ENCODE results near the gene LKAAEAR1.
A peak's percentile ranks its signal among the peaks of the same experiment; 100 is the strongest.
"Not testable (repeated sequence)": the region's sequence is repeated elsewhere in the genome, so short reads cannot be mapped to it uniquely, and the experiment has no call there.

Gene LKAAEAR1

DNA sequence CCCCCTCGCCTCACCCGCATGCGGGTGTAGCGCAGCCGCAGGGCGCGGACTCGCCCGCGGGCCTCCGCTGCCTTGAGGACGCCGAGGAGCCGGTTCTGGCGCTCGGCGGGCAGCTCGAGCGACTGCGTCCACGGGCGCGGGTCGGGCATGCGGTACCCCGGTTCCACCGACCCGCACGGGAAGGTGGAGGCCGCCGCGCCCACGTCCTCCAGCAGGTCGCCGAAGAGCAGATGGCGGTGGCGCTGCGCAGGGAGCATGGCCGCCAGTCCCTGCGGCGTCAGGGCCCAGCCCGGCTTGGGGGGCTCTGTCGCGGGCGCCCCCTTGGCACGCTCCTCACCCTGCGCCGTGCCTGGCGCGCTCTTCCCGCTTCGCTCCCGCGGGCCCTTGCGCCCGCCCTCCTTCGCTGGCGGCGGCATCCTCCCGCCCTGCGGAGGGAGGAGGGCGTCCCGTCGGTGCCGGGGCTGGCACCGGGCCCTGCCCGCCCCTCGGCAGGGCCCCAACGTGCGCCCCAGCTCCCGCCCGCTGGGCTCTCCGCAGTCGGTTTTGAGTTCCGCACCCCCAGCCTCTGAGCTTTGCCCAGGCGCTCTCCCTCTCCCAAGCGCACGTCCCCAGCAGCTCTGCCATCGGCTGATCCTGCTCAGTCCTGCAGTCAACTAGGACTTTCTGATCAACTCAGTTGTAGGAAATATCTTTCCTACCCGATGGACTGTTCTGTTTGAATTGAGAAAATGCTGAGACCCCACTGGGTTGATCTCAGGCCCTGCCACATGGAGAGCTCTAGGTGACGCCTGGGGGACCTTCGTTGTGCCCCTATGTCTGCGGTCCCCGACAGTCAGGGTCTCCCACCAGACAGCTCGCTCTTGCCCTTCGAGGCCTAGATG lies at the start of gene LKAAEAR1:
TSS of gene LKAAEAR1 (minus strand) at position 595 of the 881 bp plus-strand sequence. CDS start at position 416, 179 bp downstream.
- DNase-seq (ENCODE audit: extremely low spot score), result no peak
- ChIA-PET CTCF (interaction anchor here (0.7 to 2.2 kb wide), 15 partner anchors 9 to 587 kb away, joined by 3 to 13 read pairs (median 6); partner anchors contain the start of gene PRPF6), POLR2A (no interaction called here)
- TF ChIP-seq, protein P1, sequence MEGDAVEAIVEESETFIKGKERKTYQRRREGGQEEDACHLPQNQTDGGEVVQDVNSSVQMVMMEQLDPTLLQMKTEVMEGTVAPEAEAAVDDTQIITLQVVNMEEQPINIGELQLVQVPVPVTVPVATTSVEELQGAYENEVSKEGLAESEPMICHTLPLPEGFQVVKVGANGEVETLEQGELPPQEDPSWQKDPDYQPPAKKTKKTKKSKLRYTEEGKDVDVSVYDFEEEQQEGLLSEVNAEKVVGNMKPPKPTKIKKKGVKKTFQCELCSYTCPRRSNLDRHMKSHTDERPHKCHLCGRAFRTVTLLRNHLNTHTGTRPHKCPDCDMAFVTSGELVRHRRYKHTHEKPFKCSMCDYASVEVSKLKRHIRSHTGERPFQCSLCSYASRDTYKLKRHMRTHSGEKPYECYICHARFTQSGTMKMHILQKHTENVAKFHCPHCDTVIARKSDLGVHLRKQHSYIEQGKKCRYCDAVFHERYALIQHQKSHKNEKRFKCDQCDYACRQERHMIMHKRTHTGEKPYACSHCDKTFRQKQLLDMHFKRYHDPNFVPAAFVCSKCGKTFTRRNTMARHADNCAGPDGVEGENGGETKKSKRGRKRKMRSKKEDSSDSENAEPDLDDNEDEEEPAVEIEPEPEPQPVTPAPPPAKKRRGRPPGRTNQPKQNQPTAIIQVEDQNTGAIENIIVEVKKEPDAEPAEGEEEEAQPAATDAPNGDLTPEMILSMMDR (IDR thresholded peaks at IDR 0.05; ENCODE audit: control extremely low read depth, extremely low read depth, low read depth, missing control alignments), result no peak

GRCh38 chr20:64131406-64131805 lies 47.2 kb upstream of the LKAAEAR1 start:
- no peak for DNase-seq (ENCODE audit: extremely low spot score)
- POLR2A ChIA-PET, result no interaction called here
- TF ChIP-seq, protein P1 (IDR thresholded peaks at IDR 0.05; ENCODE audit: control extremely low read depth, extremely low read depth, low read depth, missing control alignments), result peak; percentile 19
- CTCF ChIA-PET, result no interaction called here

DNA sequence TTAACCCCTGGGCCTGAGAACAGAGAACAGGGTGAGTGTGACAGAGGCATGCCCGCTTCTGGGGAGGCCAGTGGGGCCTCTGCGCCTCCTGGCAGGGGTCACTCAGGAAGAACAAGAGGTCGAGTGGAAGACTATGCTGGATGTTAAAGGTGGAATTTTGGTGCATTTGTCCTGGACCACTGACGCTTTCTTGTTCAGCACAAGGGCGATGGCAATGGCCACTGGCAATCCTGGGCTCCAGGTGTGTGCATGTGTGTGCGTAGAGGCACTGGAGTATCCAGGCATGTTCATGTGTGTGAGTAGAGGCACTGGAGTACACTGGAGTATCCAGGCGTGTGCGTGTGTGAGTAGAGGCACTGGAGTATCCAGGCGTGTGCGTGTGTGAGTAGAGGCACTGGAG lies 46.7 kb upstream of the LKAAEAR1 start:
- ChIA-PET POLR2A (no interaction called here), CTCF (no interaction called here)
- DNase-seq (ENCODE audit: extremely low spot score), result no peak
- TF ChIP-seq, protein P1 (IDR thresholded peaks at IDR 0.05; ENCODE audit: control extremely low read depth, extremely low read depth, low read depth, missing control alignments), result no peak

GRCh38 chr20:64130271-64130670 lies 46.1 kb upstream of the LKAAEAR1 start:
- TF ChIP-seq, protein P1 (IDR thresholded peaks at IDR 0.05; ENCODE audit: control extremely low read depth, extremely low read depth, low read depth, missing control alignments), result no peak
- ChIA-PET CTCF (no interaction called here), POLR2A (interaction anchor here (0.6 kb wide), 1 partner anchor 124 kb away, joined by 3 read pairs; no protein-coding TSS in a partner anchor)
- DNase-seq (ENCODE audit: extremely low spot score), result no peak

DNA sequence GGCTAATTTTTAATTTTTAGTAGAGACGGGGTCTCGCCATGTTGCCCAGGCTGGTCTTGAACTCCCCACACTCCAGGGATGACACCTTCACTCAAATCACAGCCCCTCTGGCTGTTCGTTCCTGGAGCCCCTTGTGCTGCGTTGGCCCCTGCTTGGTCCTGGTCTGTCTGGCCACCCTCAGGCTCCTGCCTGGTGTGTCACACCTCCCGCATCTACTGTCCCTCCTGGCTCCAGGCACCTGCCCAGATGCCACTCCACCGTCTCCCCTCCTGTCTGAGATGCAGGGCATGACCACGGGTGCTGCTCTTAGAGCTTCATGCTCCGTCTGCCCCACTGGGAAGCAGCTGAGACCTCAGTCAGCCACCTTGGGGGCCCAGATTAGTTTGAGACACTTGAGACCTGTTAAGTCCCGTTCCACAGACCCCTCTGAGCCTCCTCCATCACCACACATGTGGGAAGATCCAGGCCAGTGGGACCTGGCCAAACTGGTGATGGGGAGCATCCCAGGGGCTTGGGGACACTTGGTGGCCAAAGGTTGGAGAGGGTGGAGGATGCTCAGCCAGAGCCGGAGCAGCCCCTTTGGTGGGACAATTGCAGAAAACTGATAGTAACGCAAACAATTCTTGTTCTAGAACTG lies 45.1 kb upstream of the LKAAEAR1 start:
- no peak for DNase-seq (ENCODE audit: extremely low spot score)
- CTCF ChIA-PET, result no interaction called here
- POLR2A ChIA-PET, result interaction anchor here (0.6 kb wide), 1 partner anchor 123 kb away, joined by 3 read pairs; no protein-coding TSS in a partner anchor
- TF ChIP-seq, protein P1 (IDR thresholded peaks at IDR 0.05; ENCODE audit: control extremely low read depth, extremely low read depth, low read depth, missing control alignments), result no peak

DNA sequence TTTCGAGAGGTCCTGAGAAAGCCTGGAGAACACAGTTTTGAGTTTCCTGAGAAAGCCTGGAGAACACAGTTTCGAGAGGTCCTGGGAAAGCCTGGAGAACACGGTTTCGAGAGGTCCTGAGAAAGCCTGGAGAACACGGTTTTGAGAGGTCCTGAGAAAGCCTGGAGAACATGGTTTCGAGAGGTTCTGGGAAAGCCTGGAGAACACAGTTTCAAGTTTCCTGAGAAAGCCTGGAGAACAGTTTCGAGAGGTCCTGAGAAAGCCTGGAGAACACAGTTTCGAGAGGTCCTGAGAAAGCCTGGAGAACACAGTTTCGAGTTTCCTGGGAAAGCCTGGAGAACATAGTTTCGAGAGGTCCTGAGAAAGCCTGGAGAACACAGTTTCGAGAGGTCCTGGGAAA lies 39.3 kb upstream of the LKAAEAR1 start:
- POLR2A ChIA-PET; DNase-seq (ENCODE audit: extremely low spot score); CTCF ChIA-PET: not testable (repeated sequence)

- CTCF ChIA-PET, result interaction anchor here (9.3 kb wide), 1 partner anchor 22 kb away, joined by 64 read pairs; no protein-coding TSS in a partner anchor
- DNase-seq (ENCODE audit: extremely low spot score); POLR2A ChIA-PET: not testable (repeated sequence)
Measured at GRCh38 chr20:64122927-64123326, 38.7 kb upstream of the LKAAEAR1 start.

Data from GM10248 (cell line).